ENCODE data around the gene TBC1D3H.
"Not testable (repeated sequence)": the region's sequence is repeated elsewhere in the genome, so short reads cannot be mapped to it uniquely, and the experiment has no call there.

TBC1D3H gene

DNA sequence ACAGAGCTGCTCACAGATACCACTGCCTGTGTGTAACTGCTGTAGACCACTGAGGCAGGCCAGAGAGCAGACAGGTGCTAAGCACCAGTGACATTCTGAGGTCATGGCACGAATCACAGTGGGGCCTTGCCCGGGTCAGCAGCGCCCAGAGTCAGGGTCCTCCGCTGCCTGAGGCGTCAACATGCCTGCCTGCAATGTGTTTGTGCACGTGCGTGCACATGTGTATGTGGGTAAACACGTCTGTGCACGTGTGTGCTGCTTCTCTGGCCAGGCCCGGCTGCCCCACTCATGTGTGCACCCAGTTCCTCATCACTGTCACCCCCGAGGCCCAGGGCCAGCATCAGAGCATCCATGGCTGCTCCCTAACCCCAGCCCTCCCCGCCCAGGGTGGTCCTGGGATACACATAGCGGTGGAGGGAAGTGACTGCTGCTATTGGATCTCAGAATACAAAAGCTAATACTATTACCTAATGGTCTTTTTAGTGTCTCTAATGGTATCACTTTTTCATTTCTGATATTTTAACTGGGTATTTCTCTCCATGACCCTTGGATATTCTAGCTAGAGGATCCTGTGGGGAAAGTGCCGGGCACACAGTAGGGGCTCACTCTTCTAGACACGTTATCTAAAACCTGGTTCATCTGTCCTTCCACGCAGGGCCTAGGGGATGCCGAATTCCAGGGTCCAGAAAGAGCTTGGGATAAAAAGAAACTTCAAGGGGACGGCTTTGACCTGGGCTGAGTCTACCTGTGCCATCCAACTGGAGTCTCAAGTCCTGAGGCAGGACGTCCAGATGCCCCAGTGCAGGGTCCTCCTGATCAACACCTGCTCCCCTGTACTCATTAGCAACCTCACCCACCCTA, at the start of gene TBC1D3H:
TBC1D3H (minus strand) TSS at position 51 of the 861 bp plus-strand sequence. CDS start 1,540 bp downstream, outside the sequence.
- DNase-seq, result not testable (repeated sequence)

DNA sequence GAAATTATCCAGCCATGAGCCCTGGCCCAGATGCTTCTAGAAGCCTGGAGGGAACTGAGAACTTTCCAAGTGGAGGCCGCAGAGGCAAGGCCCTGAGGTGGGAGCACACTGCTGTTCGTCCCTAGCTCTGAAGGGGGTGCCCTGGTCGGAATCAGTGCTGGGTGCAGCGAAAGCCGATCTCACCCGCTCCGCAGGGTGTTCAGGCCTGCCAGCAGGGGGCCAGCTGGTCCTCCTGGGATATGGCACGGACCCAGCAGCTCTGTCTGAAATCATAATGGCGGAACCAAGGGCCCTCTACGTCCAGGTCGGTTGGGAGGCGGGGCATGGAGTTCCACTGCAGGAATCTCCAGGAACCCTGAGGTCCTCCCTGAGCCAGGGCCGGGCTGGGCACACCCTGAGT, 40.7 kb upstream of the TBC1D3H start:
- DNase-seq, result not testable (repeated sequence)

DNA sequence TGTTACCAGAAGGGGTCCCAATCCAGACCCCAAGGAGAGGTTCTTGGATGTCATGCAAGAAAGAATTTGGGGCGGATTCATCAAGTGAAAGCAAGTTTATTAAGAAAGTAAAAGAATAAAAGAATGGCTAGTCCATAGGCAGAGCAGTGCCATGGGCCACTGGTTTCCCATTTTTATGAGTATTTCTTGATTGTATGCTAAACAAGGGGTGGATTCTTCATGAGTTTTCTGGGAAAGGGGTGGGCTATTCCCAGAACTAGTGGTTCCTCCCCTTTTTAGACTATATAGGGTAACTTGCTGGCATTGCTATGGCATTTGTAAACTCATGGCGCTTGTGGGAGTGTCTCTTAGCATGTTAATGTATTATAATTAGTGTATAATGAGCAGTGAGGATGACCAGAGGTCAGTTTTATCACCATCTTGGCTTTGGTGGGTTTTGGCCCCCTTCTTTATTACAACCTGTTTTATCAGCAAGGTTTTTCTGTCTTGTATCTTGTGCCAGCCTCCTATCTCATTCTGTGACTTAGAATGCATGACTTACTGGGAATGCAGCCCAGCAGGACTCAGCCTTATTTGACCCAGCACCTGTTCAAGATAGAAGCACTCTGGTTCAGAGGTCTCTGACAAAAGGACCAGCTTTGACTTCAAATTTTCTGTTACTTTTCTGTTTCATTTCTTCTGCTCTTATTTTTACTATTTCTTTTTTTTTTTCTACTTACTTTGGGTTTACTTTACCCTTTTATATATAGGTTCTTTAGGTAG, 27.1 kb upstream of the TBC1D3H start:
- not testable (repeated sequence) for DNase-seq

DNA sequence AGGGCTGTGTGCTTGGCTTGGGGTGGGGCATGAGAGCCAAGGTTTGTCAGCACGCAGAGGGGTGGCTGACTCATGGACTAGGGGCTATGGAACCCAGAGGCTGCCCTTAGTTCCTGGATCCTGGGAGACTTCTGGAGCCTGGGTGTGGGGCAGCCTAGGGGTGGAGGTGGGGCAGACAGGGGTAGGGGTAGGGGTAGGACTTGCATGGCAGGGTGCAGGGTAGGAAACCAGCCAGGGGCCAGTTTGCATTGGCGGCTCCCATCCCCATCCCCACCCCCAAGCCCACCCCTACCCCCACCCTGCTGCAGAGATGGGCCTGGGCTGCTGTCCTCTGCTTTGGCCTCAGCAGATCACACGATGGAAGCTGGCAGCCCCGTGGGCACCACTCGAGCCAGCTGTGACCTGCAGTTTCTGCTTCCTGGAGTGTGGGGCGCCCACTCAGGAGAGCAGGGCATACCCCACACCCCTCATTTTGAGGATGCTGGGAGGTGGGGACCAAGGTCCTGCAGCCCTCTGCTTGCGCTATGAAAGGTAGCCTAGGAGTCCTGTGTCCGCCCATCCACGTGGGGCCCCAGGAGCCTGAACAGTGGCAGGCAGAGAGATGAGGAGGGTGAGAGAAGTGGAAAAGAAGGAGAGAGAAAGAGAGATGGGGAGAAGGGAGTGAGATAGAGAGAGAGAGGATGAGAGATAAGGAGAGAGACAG, 2.9 kb upstream of the TBC1D3H start:
- DNase-seq, result not testable (repeated sequence)

DNA sequence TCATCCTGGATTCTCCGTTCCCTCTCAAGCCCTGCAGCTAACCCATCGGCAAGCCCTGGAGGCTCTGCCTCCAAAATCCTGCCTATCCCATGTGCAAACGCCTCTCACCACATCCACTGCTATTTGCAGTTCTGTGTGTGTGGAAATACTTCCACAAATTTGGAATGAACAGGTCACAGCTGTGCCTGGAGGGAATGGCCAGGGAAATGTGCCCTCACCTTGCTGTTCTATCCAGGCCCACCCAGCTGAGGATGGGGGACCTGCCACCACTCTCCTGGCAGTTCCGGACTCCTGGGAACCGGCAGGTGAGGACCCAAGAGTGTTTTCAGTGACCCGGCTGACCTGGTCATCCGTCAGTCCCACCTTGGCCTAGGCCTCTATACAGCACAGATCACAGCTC, 12.3 kb downstream of the TBC1D3H start:
- not testable (repeated sequence) for DNase-seq

DNA sequence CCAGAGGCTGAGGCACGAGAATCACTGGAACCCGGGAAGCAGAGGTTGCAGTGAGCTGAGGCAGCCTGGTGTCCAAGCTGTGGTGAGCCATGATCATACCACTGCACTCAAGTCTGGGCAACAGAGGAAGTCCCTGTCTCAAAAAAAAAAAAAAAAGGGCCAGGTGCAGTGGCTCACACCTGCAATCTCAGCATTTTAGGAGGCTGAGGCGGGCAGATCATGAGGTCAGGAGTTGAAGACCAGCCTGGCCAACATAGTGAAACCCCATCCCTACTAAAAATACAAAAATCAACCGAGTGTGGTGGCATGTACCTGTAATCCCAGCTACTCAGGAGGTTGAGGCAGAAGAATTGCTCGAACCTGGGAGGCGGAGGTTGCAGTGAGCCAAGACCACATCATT, 25.7 kb downstream of the TBC1D3H start:
- DNase-seq, result not testable (repeated sequence)
